ENCODE measurements around the gene HOPX.

GRCh38 chr4:56668267-56668666, 12.8 kb downstream of the HOPX start:
- peak in 2 of 7 experiments; percentile 14 to 22 for TF ChIP-seq CTCF (IDR thresholded peaks at IDR 0.05)
- no peak for TF ChIP-seq POLR2AphosphoS5 (IDR thresholded peaks at IDR 0.05)
- TF ChIP-seq EP300 (IDR thresholded peaks at IDR 0.05): no peak
- no peak for TF ChIP-seq POLR2A (IDR thresholded peaks at IDR 0.05)

Data from stomach (tissue), 4 donors.